SK-N-SH treated with all-trans-retinoic acid at 6 μM for 48 hours (cell line): ENCODE results near the gene IRF1.

ENCODE experiments used
- ATAC-seq: fragments of 200-7000 bp; cut with Tn5 transposase; 3 replicates; pipeline ENCODE4 v1.9.1; 2020; ENCODE audit warnings: mild to moderate bottlenecking, moderate library complexity
- ARNTL ChIP-seq: fragments of 450-650 bp; formaldehyde crosslinking; IDR thresholded peaks from 2 replicates; pipeline ENCODE4 v1.5.0; 2020; ENCODE audit warnings: low read depth, mild to moderate bottlenecking, moderate library complexity, borderline replicate concordance
- BACH2 ChIP-seq: fragments of 250-450 bp; sonication (Bioruptor Pico); IDR thresholded peaks from 2 replicates; pipeline ENCODE4 v1.9.0; 2021; ENCODE audit warnings: mild to moderate bottlenecking, borderline replicate concordance
- CSDC2 ChIP-seq: fragments of 250-450 bp; sonication (Bioruptor Pico); IDR thresholded peaks from 2 replicates; pipeline ENCODE4 v1.5.0; 2020; ENCODE audit warnings: mild to moderate bottlenecking, moderate library complexity
- ESRRG ChIP-seq: fragments of 250-450 bp; sonication (Bioruptor Pico); IDR thresholded peaks from 2 replicates; pipeline ENCODE4 v1.6.1; 2021; ENCODE audit warnings: mild to moderate bottlenecking
- GLIS3 ChIP-seq: fragments of 250-450 bp; sonication (Bioruptor Pico); IDR thresholded peaks from 2 replicates; pipeline ENCODE4 v1.5.0; 2020; ENCODE audit warnings: mild to moderate bottlenecking, moderate library complexity
- ISL1 ChIP-seq: fragments of 250-450 bp; sonication (Bioruptor Pico); IDR thresholded peaks from 2 replicates; pipeline ENCODE4 v2.1.2; 2022; ENCODE audit warnings: mild to moderate bottlenecking, moderate library complexity
- OSR1 ChIP-seq: fragments of 250-450 bp; sonication (Bioruptor Pico); IDR thresholded peaks from 2 replicates; pipeline ENCODE4 v1.8.0; 2022; ENCODE audit warnings: moderate library complexity, mild to moderate bottlenecking, inconsistent platforms
- PATZ1 ChIP-seq: fragments of 250-450 bp; sonication (Bioruptor Pico); IDR thresholded peaks from 2 replicates; pipeline ENCODE4 v1.8.0; 2020; ENCODE audit warnings: mild to moderate bottlenecking, moderate library complexity, borderline replicate concordance
- PPARA ChIP-seq: fragments of 250-450 bp; sonication (Bioruptor Pico); IDR thresholded peaks from 2 replicates; pipeline ENCODE4 v1.5.0; 2020; ENCODE audit warnings: mild to moderate bottlenecking, borderline replicate concordance
- RARB ChIP-seq: fragments of 250-450 bp; sonication (Bioruptor Pico); IDR thresholded peaks from 2 replicates; pipeline ENCODE4 v1.8.0; 2021; ENCODE audit warnings: mild to moderate bottlenecking, moderate library complexity
- TCF4 ChIP-seq: fragments of 250-450 bp; sonication (Bioruptor Pico); IDR thresholded peaks from 2 replicates; pipeline ENCODE4 v1.8.0; 2021; ENCODE audit warnings: mild to moderate bottlenecking, moderate library complexity, borderline replicate concordance
- ZC3H10 ChIP-seq: fragments of 250-450 bp; sonication (Bioruptor Pico); IDR thresholded peaks from 2 replicates; pipeline ENCODE4 v1.5.1; 2021; ENCODE audit warnings: mild to moderate bottlenecking, moderate library complexity
- ZFP3 ChIP-seq: fragments of 250-450 bp; sonication (Bioruptor Pico); IDR thresholded peaks from 2 replicates; pipeline ENCODE4 v1.5.0; 2020; ENCODE audit warnings: mild to moderate bottlenecking, moderate library complexity
- ZFP30 ChIP-seq: fragments of 450-650 bp; formaldehyde crosslinking; IDR thresholded peaks from 2 replicates; pipeline ENCODE4 v1.5.0; 2022; ENCODE audit warnings: mild to moderate bottlenecking, moderate library complexity
- ZNF565 ChIP-seq: fragments of 450-650 bp; formaldehyde crosslinking; conservative IDR thresholded peaks from 2 replicates; pipeline ENCODE4 v1.5.0; 2020; ENCODE audit warnings: low read depth, mild to moderate bottlenecking, moderate library complexity
- ZNF70 ChIP-seq: fragments of 450-650 bp; formaldehyde crosslinking; IDR thresholded peaks from 2 replicates; pipeline ENCODE4 v1.5.0; 2020; ENCODE audit warnings: mild to moderate bottlenecking, moderate library complexity
- TF ChIP-seq, protein P1 (sequence below): fragments of 250-450 bp; sonication (Bioruptor Pico); IDR thresholded peaks from 2 replicates; pipeline ENCODE4 v1.5.0; 2020; ENCODE audit warnings: mild to moderate bottlenecking, moderate library complexity
- TF ChIP-seq, protein P2 (sequence below): fragments of 250-450 bp; sonication (Bioruptor Pico); IDR thresholded peaks from 2 replicates; pipeline ENCODE4 v1.8.0; 2021; ENCODE audit warnings: low read depth, mild to moderate bottlenecking, moderate library complexity, borderline replicate concordance
- TF ChIP-seq, protein P3 (sequence below): fragments of 250-450 bp; sonication (Bioruptor Pico); IDR thresholded peaks from 2 replicates; pipeline ENCODE4 v1.5.1; 2021; ENCODE audit warnings: mild to moderate bottlenecking, moderate library complexity

Gene IRF1

GRCh38 chr5:132500244-132500930 lies 9.8 kb upstream of the IRF1 start:
- no peak for TF ChIP-seq ISL1 (CRISPR knock-in tag)
- no peak for TF ChIP-seq ZFP30 (CRISPR knock-in tag)
- no peak for TF ChIP-seq ARNTL (CRISPR knock-in tag)
- TF ChIP-seq PPARA (CRISPR knock-in tag): no peak
- no peak for ATAC-seq

DNA sequence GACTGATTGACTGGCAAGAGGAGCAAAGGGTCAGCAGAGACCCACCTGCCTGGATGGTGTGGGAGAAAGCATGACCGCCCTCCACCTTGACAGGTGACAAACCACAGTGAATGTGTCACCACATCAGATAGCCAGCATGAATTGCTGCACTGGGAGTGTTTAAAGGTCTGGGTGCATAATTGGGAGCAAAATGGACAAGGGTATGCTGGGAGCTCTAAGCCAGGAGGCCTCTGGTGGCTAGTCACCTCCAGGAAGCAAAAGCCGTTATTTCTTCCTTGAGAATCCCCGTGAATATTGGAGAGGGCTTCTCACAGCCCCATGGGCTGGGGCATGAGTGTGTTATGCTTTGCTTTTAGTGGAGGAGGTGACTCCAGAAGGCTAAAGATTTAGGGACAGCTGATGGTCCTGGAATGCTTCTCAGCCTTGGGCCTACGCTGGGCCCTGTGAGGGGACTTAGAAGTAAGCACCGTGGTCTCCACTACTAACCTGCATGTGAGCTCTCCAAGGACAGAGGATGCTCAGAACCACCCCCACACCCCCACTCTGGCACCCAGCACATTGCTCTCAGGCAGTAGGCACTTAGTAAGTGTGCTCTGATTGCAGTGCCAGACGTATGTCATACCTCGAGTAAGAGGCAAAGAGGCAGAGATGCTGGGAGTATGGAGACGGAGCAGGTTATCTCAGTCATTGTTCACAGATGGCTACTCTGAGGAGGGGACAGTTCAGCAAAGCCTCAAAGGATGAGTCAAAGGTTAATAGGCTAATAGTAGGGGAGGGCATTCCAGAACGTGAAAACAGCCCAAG lies 9.1 kb upstream of the IRF1 start:
- no peak for ATAC-seq
- TF ChIP-seq, protein P1, sequence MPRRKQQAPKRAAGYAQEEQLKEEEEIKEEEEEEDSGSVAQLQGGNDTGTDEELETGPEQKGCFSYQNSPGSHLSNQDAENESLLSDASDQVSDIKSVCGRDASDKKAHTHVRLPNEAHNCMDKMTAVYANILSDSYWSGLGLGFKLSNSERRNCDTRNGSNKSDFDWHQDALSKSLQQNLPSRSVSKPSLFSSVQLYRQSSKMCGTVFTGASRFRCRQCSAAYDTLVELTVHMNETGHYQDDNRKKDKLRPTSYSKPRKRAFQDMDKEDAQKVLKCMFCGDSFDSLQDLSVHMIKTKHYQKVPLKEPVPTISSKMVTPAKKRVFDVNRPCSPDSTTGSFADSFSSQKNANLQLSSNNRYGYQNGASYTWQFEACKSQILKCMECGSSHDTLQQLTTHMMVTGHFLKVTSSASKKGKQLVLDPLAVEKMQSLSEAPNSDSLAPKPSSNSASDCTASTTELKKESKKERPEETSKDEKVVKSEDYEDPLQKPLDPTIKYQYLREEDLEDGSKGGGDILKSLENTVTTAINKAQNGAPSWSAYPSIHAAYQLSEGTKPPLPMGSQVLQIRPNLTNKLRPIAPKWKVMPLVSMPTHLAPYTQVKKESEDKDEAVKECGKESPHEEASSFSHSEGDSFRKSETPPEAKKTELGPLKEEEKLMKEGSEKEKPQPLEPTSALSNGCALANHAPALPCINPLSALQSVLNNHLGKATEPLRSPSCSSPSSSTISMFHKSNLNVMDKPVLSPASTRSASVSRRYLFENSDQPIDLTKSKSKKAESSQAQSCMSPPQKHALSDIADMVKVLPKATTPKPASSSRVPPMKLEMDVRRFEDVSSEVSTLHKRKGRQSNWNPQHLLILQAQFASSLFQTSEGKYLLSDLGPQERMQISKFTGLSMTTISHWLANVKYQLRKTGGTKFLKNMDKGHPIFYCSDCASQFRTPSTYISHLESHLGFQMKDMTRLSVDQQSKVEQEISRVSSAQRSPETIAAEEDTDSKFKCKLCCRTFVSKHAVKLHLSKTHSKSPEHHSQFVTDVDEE: no peak
- no peak for TF ChIP-seq ZFP3 (CRISPR knock-in tag)
- TF ChIP-seq, protein P2, sequence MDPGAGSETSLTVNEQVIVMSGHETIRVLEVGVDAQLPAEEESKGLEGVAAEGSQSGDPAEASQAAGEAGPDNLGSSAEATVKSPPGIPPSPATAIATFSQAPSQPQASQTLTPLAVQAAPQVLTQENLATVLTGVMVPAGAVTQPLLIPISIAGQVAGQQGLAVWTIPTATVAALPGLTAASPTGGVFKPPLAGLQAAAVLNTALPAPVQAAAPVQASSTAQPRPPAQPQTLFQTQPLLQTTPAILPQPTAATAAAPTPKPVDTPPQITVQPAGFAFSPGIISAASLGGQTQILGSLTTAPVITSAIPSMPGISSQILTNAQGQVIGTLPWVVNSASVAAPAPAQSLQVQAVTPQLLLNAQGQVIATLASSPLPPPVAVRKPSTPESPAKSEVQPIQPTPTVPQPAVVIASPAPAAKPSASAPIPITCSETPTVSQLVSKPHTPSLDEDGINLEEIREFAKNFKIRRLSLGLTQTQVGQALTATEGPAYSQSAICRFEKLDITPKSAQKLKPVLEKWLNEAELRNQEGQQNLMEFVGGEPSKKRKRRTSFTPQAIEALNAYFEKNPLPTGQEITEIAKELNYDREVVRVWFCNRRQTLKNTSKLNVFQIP: no peak
- no peak for TF ChIP-seq TCF4

GRCh38 chr5:132498686-132499271 lies 8.2 kb upstream of the IRF1 start:
- TF ChIP-seq PATZ1 (CRISPR knock-in tag): no peak
- no peak for TF ChIP-seq RARB (CRISPR knock-in tag)
- TF ChIP-seq ARNTL (CRISPR knock-in tag): no peak
- TF ChIP-seq, protein P2: no peak
- TF ChIP-seq ZC3H10 (CRISPR knock-in tag): no peak
- no peak for TF ChIP-seq CSDC2 (CRISPR knock-in tag)
- no peak for ATAC-seq

GRCh38 chr5:132498152-132498551 lies 7.6 kb upstream of the IRF1 start:
- ATAC-seq: no peak
- TF ChIP-seq CSDC2 (CRISPR knock-in tag) (no peak), GLIS3 (no peak), PPARA (CRISPR knock-in tag) (no peak), ZNF565 (CRISPR knock-in tag) (no peak), ESRRG (CRISPR knock-in tag) (no peak), BACH2 (CRISPR knock-in tag) (no peak), TCF4 (no peak), OSR1 (CRISPR knock-in tag) (no peak), ZNF70 (CRISPR knock-in tag) (no peak), ARNTL (CRISPR knock-in tag) (no peak), ZC3H10 (CRISPR knock-in tag) (no peak), RARB (CRISPR knock-in tag) (no peak), ZFP3 (CRISPR knock-in tag) (no peak)
- TF ChIP-seq, protein P3, sequence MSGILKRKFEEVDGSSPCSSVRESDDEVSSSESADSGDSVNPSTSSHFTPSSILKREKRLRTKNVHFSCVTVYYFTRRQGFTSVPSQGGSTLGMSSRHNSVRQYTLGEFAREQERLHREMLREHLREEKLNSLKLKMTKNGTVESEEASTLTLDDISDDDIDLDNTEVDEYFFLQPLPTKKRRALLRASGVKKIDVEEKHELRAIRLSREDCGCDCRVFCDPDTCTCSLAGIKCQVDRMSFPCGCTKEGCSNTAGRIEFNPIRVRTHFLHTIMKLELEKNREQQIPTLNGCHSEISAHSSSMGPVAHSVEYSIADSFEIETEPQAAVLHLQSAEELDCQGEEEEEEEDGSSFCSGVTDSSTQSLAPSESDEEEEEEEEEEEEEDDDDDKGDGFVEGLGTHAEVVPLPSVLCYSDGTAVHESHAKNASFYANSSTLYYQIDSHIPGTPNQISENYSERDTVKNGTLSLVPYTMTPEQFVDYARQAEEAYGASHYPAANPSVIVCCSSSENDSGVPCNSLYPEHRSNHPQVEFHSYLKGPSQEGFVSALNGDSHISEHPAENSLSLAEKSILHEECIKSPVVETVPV (CRISPR knock-in tag): no peak
- TF ChIP-seq, protein P2: no peak
